ENCODE data around the gene MKNK1.

MKNK1 gene

GRCh38 chr1:46618754-46619415 is 14.8 kb upstream of the MKNK1 start:
- no peak for DNase-seq (ENCODE audit: low read depth in 2 of 2)

- DNase-seq (ENCODE audit: low read depth in 2 of 2): no peak
Measured at GRCh38 chr1:46617833-46618232, 13.8 kb upstream of the MKNK1 start.

- DNase-seq (ENCODE audit: low read depth in 2 of 2): no peak
Measured at GRCh38 chr1:46617108-46617800, 13.2 kb upstream of the MKNK1 start.

GRCh38 chr1:46616277-46617107 is 12.4 kb upstream of the MKNK1 start, which contains the start of gene MOB3C:
Gene MOB3C, minus strand, starts transcription at chr1:46616811. Its CDS starts 3,490 bp downstream, at chr1:46613321.
- peak; percentile 49 for DNase-seq (ENCODE audit: low read depth in 2 of 2)

GRCh38 chr1:46615735-46616134 is 11.7 kb upstream of the MKNK1 start:
- no peak for DNase-seq (ENCODE audit: low read depth in 2 of 2)

GRCh38 chr1:46615088-46615487 is 11.0 kb upstream of the MKNK1 start:
- DNase-seq (ENCODE audit: low read depth in 2 of 2): no peak

GRCh38 chr1:46614604-46614984 is 10.5 kb upstream of the MKNK1 start:
- no peak for DNase-seq (ENCODE audit: low read depth in 2 of 2)

- no peak for DNase-seq (ENCODE audit: low read depth in 2 of 2)
Measured at GRCh38 chr1:46613661-46614603, 9.9 kb upstream of the MKNK1 start.

GRCh38 chr1:46612937-46613660 is 9.0 kb upstream of the MKNK1 start:
- no peak for DNase-seq (ENCODE audit: low read depth in 2 of 2)

GRCh38 chr1:46611691-46612221 is 7.7 kb upstream of the MKNK1 start:
- DNase-seq (ENCODE audit: low read depth in 2 of 2): no peak

- DNase-seq (ENCODE audit: low read depth in 2 of 2): no peak
Measured at GRCh38 chr1:46607345-46608130, 3.5 kb upstream of the MKNK1 start.

- DNase-seq (ENCODE audit: low read depth in 2 of 2): no peak
Measured at GRCh38 chr1:46606255-46606965, 2.3 kb upstream of the MKNK1 start.

- no peak for DNase-seq (ENCODE audit: low read depth in 2 of 2)
Measured at GRCh38 chr1:46605232-46605631, 1.2 kb upstream of the MKNK1 start.

GRCh38 chr1:46603481-46603857 is 599 bp downstream of the MKNK1 start:
- no peak for DNase-seq (ENCODE audit: low read depth in 2 of 2)

GRCh38 chr1:46601257-46602007 is 2.6 kb downstream of the MKNK1 start:
- no peak for DNase-seq (ENCODE audit: low read depth in 2 of 2)

- no peak for DNase-seq (ENCODE audit: low read depth in 2 of 2)
Measured at GRCh38 chr1:46599059-46599970, 4.8 kb downstream of the MKNK1 start.

GRCh38 chr1:46596846-46597245 is 7.2 kb downstream of the MKNK1 start:
- DNase-seq (ENCODE audit: low read depth in 2 of 2): no peak
